Stimulated activated CD4-positive, alpha-beta T cell treated with anti-CD3 and anti-CD28 coated beads, Interleukin-1b, Interleukin-23, amount 100 ng/mL, for 48 hours (primary cell): Measurements from ENCODE around the gene SH2D4B.

Experiments used
- DNase-seq: peaks from one replicate; pipeline ENCODE4 v3.0.0-alpha.2; 2020

The SH2D4B gene

GRCh38 chr10:80545258-80545881, 7.7 kb downstream of the SH2D4B start:
- DNase-seq = no peak

GRCh38 chr10:80552151-80552646, 14.5 kb downstream of the SH2D4B start:
- DNase-seq = no peak

- no peak for DNase-seq
These were observed 15.7 kb downstream of the SH2D4B start for GRCh38 chr10:80553436-80553835.

- no peak for DNase-seq
These were observed 16.3 kb downstream of the SH2D4B start for GRCh38 chr10:80554050-80554449.

- DNase-seq = no peak
These were observed 17.7 kb downstream of the SH2D4B start for GRCh38 chr10:80555415-80555814.

GRCh38 chr10:80561950-80562349, 24.2 kb downstream of the SH2D4B start:
- DNase-seq = no peak

- DNase-seq = no peak
These were observed 29.6 kb downstream of the SH2D4B start for GRCh38 chr10:80567292-80567691.

- no peak for DNase-seq
These were observed 31.6 kb downstream of the SH2D4B start for GRCh38 chr10:80569131-80569895.

- DNase-seq = no peak
These were observed 33.6 kb downstream of the SH2D4B start for GRCh38 chr10:80571352-80571751.

- DNase-seq = no peak
These were observed 41.6 kb downstream of the SH2D4B start for GRCh38 chr10:80579181-80579763.

- DNase-seq = no peak
These were observed 42.3 kb downstream of the SH2D4B start for GRCh38 chr10:80579849-80580637.

- DNase-seq = no peak
These were observed 43.2 kb downstream of the SH2D4B start for GRCh38 chr10:80580638-80581468.

- no peak for DNase-seq
These were observed 43.8 kb downstream of the SH2D4B start for GRCh38 chr10:80581469-80581835.

GRCh38 chr10:80582286-80582960, 44.7 kb downstream of the SH2D4B start:
- no peak for DNase-seq

- DNase-seq = no peak
These were observed 46.0 kb downstream of the SH2D4B start for GRCh38 chr10:80583685-80584084.

GRCh38 chr10:80585812-80586211, 48.1 kb downstream of the SH2D4B start:
- no peak for DNase-seq

GRCh38 chr10:80588546-80588945, 50.8 kb downstream of the SH2D4B start:
- DNase-seq = no peak

GRCh38 chr10:80589726-80590373, 52.1 kb downstream of the SH2D4B start:
- no peak for DNase-seq

- DNase-seq = no peak
These were observed 53.0 kb downstream of the SH2D4B start for GRCh38 chr10:80590585-80591125.

- DNase-seq = peak; percentile 37
These were observed 58.9 kb downstream of the SH2D4B start for GRCh38 chr10:80596391-80597257.
